Liver (tissue), 9 donors: ENCODE data around the gene PRR16. TPM values are rescaled to one million over a fixed set of nuclear protein-coding genes. Genes with fewer than 3 reads are reported as not detected.

Experiments used
- DNase-seq: peaks from one replicate; pipeline ENCODE4 v3.0.0-alpha.2; 2017; ENCODE audit warnings: low spot score
- H3K27ac ChIP-seq, 2 donors: one replicate each; pipeline ENCODE4 v1.7.0; 2013; ENCODE audit warnings: inconsistent platforms in 2 of 2, low read length in 2 of 2, control low read depth in 1 of 2, low read depth in 1 of 2, mild to moderate bottlenecking in 1 of 2
- H3K27me3 ChIP-seq, 4 donors: one replicate each; pipeline versions ENCODE4 v1.6.1 to v1.7.0; 2013; ENCODE audit warnings: low read length in 3 of 4, inconsistent platforms in 1 of 4, mild to moderate bottlenecking in 1 of 4, moderate library complexity in 1 of 4; ENCODE audit not compliant: control insufficient read depth in 4 of 4, insufficient read depth in 4 of 4
- H3K36me3 ChIP-seq, 4 donors: one replicate each; pipeline versions ENCODE4 v1.6.1 to v1.7.0; 2013; ENCODE audit warnings: low read length in 3 of 4, mild to moderate bottlenecking in 3 of 4, low read depth in 1 of 4, moderate library complexity in 1 of 4; ENCODE audit not compliant: control insufficient read depth in 4 of 4, insufficient read depth in 3 of 4
- H3K4me1 ChIP-seq, 4 donors: one replicate each; pipeline versions ENCODE4 v1.6.1 to v1.7.0; 2013; ENCODE audit warnings: low read length in 3 of 4, mild to moderate bottlenecking in 3 of 4, moderate library complexity in 1 of 4; ENCODE audit not compliant: control insufficient read depth in 4 of 4, insufficient read depth in 4 of 4
- H3K4me3 ChIP-seq, 3 donors: one replicate each; pipeline versions ENCODE4 v1.6.1 to v1.7.0; 2013; ENCODE audit warnings: low read length in 3 of 3, control low read depth in 1 of 3, low read depth in 1 of 3, mild to moderate bottlenecking in 1 of 3
- H3K9ac ChIP-seq, 2 donors: one replicate each; pipeline ENCODE4 v1.7.0; 2013; ENCODE audit warnings: low read length in 2 of 2, mild to moderate bottlenecking in 2 of 2, moderate library complexity in 2 of 2, control low read depth in 1 of 2, low read depth in 1 of 2
- H3K9me3 ChIP-seq, 4 donors: one replicate each; pipeline versions ENCODE4 v1.6.1 to v1.7.0; 2013; ENCODE audit warnings: low read length in 3 of 4; ENCODE audit not compliant: control insufficient read depth in 4 of 4
- ATF3 ChIP-seq: IDR thresholded peaks from 2 replicates; pipeline ENCODE4 v1.6.1; 2016; ENCODE audit warnings: antibody characterized with exemption
- CTCF ChIP-seq: fragments of 150-350 bp; IDR thresholded peaks from 2 replicates; pipeline ENCODE4 v1.5.1; 2017; ENCODE audit warnings: improper control_type of control experiment, low read depth, low read length; ENCODE audit not compliant: missing input control
- EGR1 ChIP-seq, 2 donors: IDR thresholded peaks; 2 replicates each; pipeline ENCODE4 v1.6.1; 2016 to 2018; ENCODE audit warnings: antibody characterized with exemption in 2 of 2, low read depth in 2 of 2
- FOXA1 ChIP-seq: IDR thresholded peaks from 2 replicates; pipeline ENCODE4 v1.6.1; 2016; ENCODE audit warnings: antibody characterized with exemption
- FOXA2 ChIP-seq: IDR thresholded peaks from 2 replicates; pipeline ENCODE4 v1.6.1; 2016; ENCODE audit warnings: antibody characterized with exemption
- GABPA ChIP-seq, 2 donors: IDR thresholded peaks in 1 of 2; conservative IDR thresholded peaks in 1 of 2; 2 replicates each; pipeline ENCODE4 v1.6.1; 2016; ENCODE audit warnings: antibody characterized with exemption in 2 of 2, mild to moderate bottlenecking in 1 of 2, moderate library complexity in 1 of 2
- HNF4A ChIP-seq, 2 donors: conservative IDR thresholded peaks; 2 replicates each; pipeline ENCODE4 v1.6.1; 2016; ENCODE audit warnings: antibody characterized with exemption in 2 of 2, mild to moderate bottlenecking in 2 of 2
- HNF4G ChIP-seq: IDR thresholded peaks from 2 replicates; pipeline ENCODE4 v1.6.1; 2016; ENCODE audit warnings: antibody characterized with exemption
- JUND ChIP-seq, 2 donors: IDR thresholded peaks; 2 replicates each; pipeline ENCODE4 v1.6.1; 2016; ENCODE audit warnings: antibody characterized with exemption in 2 of 2
- MAX ChIP-seq: IDR thresholded peaks from 2 replicates; pipeline ENCODE4 v1.6.1; 2016; ENCODE audit warnings: antibody characterized with exemption
- NR2F2 ChIP-seq: IDR thresholded peaks from 2 replicates; pipeline ENCODE4 v1.6.1; 2016; ENCODE audit warnings: antibody characterized with exemption
- RAD21 ChIP-seq, 2 donors: IDR thresholded peaks; 2 replicates each; pipeline ENCODE4 v1.6.1; 2016; ENCODE audit warnings: antibody characterized with exemption in 2 of 2, mild to moderate bottlenecking in 2 of 2
- REST ChIP-seq: IDR thresholded peaks from 2 replicates; pipeline ENCODE4 v1.6.1; 2016; ENCODE audit warnings: antibody characterized with exemption, mild to moderate bottlenecking
- RXRA ChIP-seq, 2 donors: IDR thresholded peaks; 2 replicates each; pipeline ENCODE4 v1.6.1; 2017 to 2018; ENCODE audit warnings: antibody characterized with exemption in 2 of 2, mild to moderate bottlenecking in 1 of 2
- SP1 ChIP-seq: IDR thresholded peaks from 2 replicates; pipeline ENCODE4 v1.6.1; 2018; ENCODE audit warnings: antibody characterized with exemption, mild to moderate bottlenecking
- TAF1 ChIP-seq: conservative IDR thresholded peaks from 2 replicates; pipeline ENCODE4 v1.6.1; 2016; ENCODE audit warnings: antibody characterized with exemption, mild to moderate bottlenecking
- YY1 ChIP-seq: IDR thresholded peaks from 2 replicates; pipeline ENCODE4 v1.6.1; 2016; ENCODE audit warnings: antibody characterized with exemption, mild to moderate bottlenecking
- ZBTB33 ChIP-seq: IDR thresholded peaks from 2 replicates; pipeline ENCODE4 v1.6.1; 2016; ENCODE audit warnings: antibody characterized with exemption
- WGBS: extraction: QIAGEN DNeasy Blood & Tissue Kit; methylation state at CpG from one replicate; pipeline ENCODE4 v1.1.7; 2013; 5-methylcytosine and 5-hydroxymethylcytosine counted together
- polyA plus RNA-seq, 2 donors: library from polyadenylated mRNA; stranded (reverse) in 1 of 2; unstranded in 1 of 2; fragments of 200-250 nt in 1 of 2; fragments of >200 nt in 1 of 2; fragmentation: Nextera tagmentation in 1 of 2; extraction: Ambion mirVana in 1 of 2; gene quantifications; one replicate each; pipeline versions ENCODE4 v1.2.1 to v1.2.3, GENCODE V29; 2013 to 2015
- total RNA-seq, 2 donors: library from RNA; depleted of rRNA; stranded (reverse); fragments of >200 nt; gene quantifications; one replicate each; pipeline ENCODE4 v1.2.3, GENCODE V29; 2014
- donor health status: healthy.
- donor health status: healthy.
- donor health status: healthy.
- donor health status: healthy.
- donor health status: healthy.

Gene PRR16
- total and polyA plus RNA-seq, 4 donors: 0.14 to 0.42 (median 0.21) TPM

GRCh38 chr5:120449501-120449900 lies 14.6 kb upstream of the PRR16 start:
- H3K9ac ChIP-seq: no peak overlapping the region
- no peaks in the 10 kb centered on the region for H3K9me3 ChIP-seq
- no peaks in the 10 kb centered on the region for H3K4me1 ChIP-seq
- H3K36me3 ChIP-seq: no peaks in the 10 kb centered on the region
- no peak overlapping the region for H3K4me3 ChIP-seq
- no peak for DNase-seq
- TF ChIP-seq REST (no peak), FOXA1 (no peak), GABPA (IDR thresholded peaks at IDR 0.05 in 1 of 2, conservative IDR thresholded peaks at IDR 0.05 in 1 of 2) (no peak), FOXA2 (no peak), HNF4G (no peak), EGR1 (IDR thresholded peaks at IDR 0.05; ENCODE audit: low read depth in 2 of 2) (no peak), RXRA (IDR thresholded peaks at IDR 0.05) (no peak), YY1 (no peak), MAX (no peak), NR2F2 (no peak), TAF1 (no peak), ATF3 (no peak), RAD21 (IDR thresholded peaks at IDR 0.05) (no peak), JUND (IDR thresholded peaks at IDR 0.05) (no peak), CTCF (no peak), SP1 (no peak), ZBTB33 (no peak), HNF4A (conservative IDR thresholded peaks at IDR 0.05) (no peak)
- H3K27ac ChIP-seq: no peak overlapping the region
- 69% methylated on average over 3 of the region's 3 CpGs for WGBS
- H3K27me3 ChIP-seq: peaks cover 0 to 5% (median 0%) of the 10 kb centered on the region in 4 donors
